Lower leg skin (tissue), 3 donors: Measurements from ENCODE around the gene PIP4P1.

Experiments
- POLR2A ChIP-seq, 2 donors: fragments of 450-650 bp; IDR thresholded peaks; one replicate each; pipeline ENCODE4 v1.6.1; 2016 to 2017; ENCODE audit warnings: antibody characterized with exemption in 2 of 2, mild to moderate bottlenecking in 1 of 2, moderate library complexity in 1 of 2
- TF ChIP-seq, protein P1 (sequence below), 3 donors: fragments of 450-650 bp; IDR thresholded peaks; one replicate each; pipeline ENCODE4 v1.5.1; 2016; ENCODE audit warnings: antibody characterized with exemption in 3 of 3, mild to moderate bottlenecking in 3 of 3, moderate library complexity in 2 of 3

DNA sequence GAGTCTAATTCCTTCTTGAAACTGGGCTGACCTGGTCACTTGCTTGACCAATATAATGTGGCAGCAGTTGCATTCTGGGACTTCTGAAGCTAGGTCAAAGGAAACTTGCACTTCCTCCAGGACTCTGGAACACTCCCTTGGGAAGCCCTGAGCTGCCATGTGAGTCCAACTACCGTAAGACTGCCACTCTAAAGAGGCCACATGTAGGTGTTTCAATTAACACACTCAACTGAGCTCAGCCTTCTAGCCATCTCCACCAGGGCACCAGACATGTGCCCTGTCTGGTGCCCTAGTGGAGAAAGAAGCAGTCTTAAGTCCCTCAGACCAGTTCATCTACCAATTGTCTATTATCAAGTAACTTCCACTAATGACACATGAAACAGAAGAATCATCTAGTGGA is 41.8 kb downstream of the PIP4P1 start:
- TF ChIP-seq, protein P1, sequence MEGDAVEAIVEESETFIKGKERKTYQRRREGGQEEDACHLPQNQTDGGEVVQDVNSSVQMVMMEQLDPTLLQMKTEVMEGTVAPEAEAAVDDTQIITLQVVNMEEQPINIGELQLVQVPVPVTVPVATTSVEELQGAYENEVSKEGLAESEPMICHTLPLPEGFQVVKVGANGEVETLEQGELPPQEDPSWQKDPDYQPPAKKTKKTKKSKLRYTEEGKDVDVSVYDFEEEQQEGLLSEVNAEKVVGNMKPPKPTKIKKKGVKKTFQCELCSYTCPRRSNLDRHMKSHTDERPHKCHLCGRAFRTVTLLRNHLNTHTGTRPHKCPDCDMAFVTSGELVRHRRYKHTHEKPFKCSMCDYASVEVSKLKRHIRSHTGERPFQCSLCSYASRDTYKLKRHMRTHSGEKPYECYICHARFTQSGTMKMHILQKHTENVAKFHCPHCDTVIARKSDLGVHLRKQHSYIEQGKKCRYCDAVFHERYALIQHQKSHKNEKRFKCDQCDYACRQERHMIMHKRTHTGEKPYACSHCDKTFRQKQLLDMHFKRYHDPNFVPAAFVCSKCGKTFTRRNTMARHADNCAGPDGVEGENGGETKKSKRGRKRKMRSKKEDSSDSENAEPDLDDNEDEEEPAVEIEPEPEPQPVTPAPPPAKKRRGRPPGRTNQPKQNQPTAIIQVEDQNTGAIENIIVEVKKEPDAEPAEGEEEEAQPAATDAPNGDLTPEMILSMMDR (IDR thresholded peaks at IDR 0.05), result no peak
- TF ChIP-seq POLR2A (IDR thresholded peaks at IDR 0.05), result no peak
